Parathyroid adenoma (tissue), 2 donors: ENCODE data around the gene CFP.
A peak's percentile ranks its signal among the peaks of the same experiment; 100 is the strongest.

ENCODE experiments used
- H2AFZ ChIP-seq: fragments of 300-600 bp; sonication (generic); one replicate; pipeline ENCODE4 v1.7.0; 2017; ENCODE audit warnings: antibody characterized with exemption, mild to moderate bottlenecking
- H3K27ac ChIP-seq: fragments of 300-600 bp; sonication (generic); one replicate; pipeline ENCODE4 v1.7.0; 2017
- H3K27me3 ChIP-seq: fragments of 300-600 bp; sonication (generic); one replicate; pipeline ENCODE4 v1.7.0; 2017; ENCODE audit warnings: low read length; ENCODE audit not compliant: control insufficient read depth, insufficient read depth
- H3K36me3 ChIP-seq: fragments of 300-600 bp; sonication (generic); one replicate; pipeline ENCODE4 v1.7.0; 2017; ENCODE audit warnings: low read length; ENCODE audit not compliant: control insufficient read depth, insufficient read depth
- H3K4me1 ChIP-seq: fragments of 300-600 bp; sonication (generic); one replicate; pipeline ENCODE4 v1.7.0; 2017; ENCODE audit warnings: control low read depth
- H3K4me2 ChIP-seq: fragments of 300-600 bp; sonication (generic); one replicate; pipeline ENCODE4 v1.7.0; 2017; ENCODE audit warnings: low read length
- H3K4me3 ChIP-seq: fragments of 300-600 bp; sonication (generic); one replicate; pipeline ENCODE4 v1.7.0; 2017; ENCODE audit warnings: low read depth, low read length
- H3K79me2 ChIP-seq: fragments of 300-600 bp; sonication (generic); one replicate; pipeline ENCODE4 v1.7.0; 2017; ENCODE audit warnings: control low read depth
- H3K9ac ChIP-seq: fragments of 300-600 bp; sonication (generic); one replicate; pipeline ENCODE4 v1.7.0; 2017; ENCODE audit warnings: mild to moderate bottlenecking
- H3K9me3 ChIP-seq: fragments of 300-600 bp; sonication (generic); one replicate; pipeline ENCODE4 v1.7.0; 2017; ENCODE audit warnings: low read length; ENCODE audit not compliant: control insufficient read depth
- CTCF ChIP-seq: fragments of 300-600 bp; sonication (generic); IDR thresholded peaks from one replicate; pipeline ENCODE4 v1.7.0; 2017; ENCODE audit warnings: antibody characterized with exemption, mild to moderate bottlenecking
- donor health status: primary hyperparathyroidism.

CFP gene

GRCh38 chrX:47662144-47662657 lies 32.5 kb upstream of the CFP start:
- Histone ChIP-seq H3K4me3 (no peak overlapping the region), H2AFZ (no peak overlapping the region), H3K4me1 (peaks cover 2% of the 10 kb centered on the region), H3K36me3 (no peaks in the 10 kb centered on the region), H3K9ac (no peak overlapping the region), H3K27me3 (no peaks in the 10 kb centered on the region), H3K27ac (no peak overlapping the region), H3K4me2 (no peak overlapping the region), H3K79me2 (no peaks in the 10 kb centered on the region), H3K9me3 (no peaks in the 10 kb centered on the region)
- TF ChIP-seq CTCF = no peak

- no peaks in the 10 kb centered on the region for H3K36me3 ChIP-seq
- no peaks in the 10 kb centered on the region for H3K9me3 ChIP-seq
- H3K27ac ChIP-seq = no peak overlapping the region
- no peak overlapping the region for H3K9ac ChIP-seq
- peaks cover 2% of the 10 kb centered on the region for H3K4me1 ChIP-seq
- no peaks in the 10 kb centered on the region for H3K79me2 ChIP-seq
- H3K4me3 ChIP-seq = no peak overlapping the region
- H3K4me2 ChIP-seq = no peak overlapping the region
- H3K27me3 ChIP-seq = no peaks in the 10 kb centered on the region
- no peak for TF ChIP-seq CTCF
- H2AFZ ChIP-seq = no peak overlapping the region
Measured at GRCh38 chrX:47661539-47661938, 31.8 kb upstream of the CFP start.

DNA sequence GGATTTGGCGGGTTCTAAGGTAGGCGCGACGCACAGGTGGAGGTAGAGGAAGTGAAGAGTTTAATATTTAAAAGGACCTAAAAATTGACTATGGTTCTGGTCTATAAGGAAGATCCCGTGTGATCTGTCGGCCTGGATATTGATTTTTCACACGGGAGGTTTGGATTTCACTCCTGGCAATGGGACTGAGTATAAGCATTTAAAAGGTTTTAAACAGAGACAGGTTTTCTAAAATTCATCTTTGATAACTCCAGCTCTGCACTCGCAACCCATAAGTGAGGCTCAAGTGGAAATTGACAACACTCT lies 29.6 kb upstream of the CFP start:
- no peak overlapping the region for H3K9ac ChIP-seq
- peak overlapping the region; percentile 78 for H3K4me3 ChIP-seq
- no peaks in the 10 kb centered on the region for H3K79me2 ChIP-seq
- no peaks in the 10 kb centered on the region for H3K27me3 ChIP-seq
- H2AFZ ChIP-seq = peak overlapping the region; percentile 86
- H3K36me3 ChIP-seq = no peaks in the 10 kb centered on the region
- no peak for TF ChIP-seq CTCF
- peaks cover 2% of the 10 kb centered on the region for H3K4me1 ChIP-seq
- peak overlapping the region; percentile 56 for H3K4me2 ChIP-seq
- no peaks in the 10 kb centered on the region for H3K9me3 ChIP-seq
- peak overlapping the region; percentile 99 for H3K27ac ChIP-seq

DNA sequence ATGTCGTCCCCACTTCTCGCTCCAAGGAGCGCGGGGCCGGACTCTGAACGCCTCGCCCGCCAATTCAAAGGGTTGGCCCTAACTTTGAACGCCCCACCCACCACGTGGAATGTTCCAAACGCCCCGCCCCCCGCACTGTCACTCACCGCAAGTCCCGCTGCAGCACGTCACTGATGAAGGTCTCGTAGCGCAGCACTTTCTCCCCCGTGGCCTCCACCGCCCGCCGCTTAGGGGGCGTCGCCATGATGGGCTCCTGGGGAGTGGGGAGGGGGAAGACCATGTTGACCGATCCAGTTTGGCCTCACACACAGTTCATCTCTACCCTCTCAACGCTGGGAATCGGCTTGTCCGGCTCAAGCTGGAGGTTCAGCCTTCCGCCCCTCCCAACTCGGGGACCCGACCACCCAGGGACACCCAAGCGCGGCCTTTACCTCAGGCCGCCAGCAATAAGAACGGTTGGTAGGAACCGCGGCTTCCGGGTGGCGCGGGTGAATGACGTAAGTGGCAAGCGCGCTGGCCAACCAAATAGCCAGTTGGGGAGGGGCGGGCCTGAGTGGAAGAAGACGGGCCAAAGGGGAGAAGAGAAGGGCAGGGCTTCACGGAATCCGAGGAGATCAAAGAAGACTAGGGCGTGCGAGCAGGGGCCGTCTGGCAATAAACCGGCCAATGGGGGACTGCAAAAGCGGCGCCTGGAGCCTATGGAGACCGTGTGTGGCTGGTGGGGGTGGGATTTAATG lies 29.1 kb upstream of the CFP start, which contains the start of gene UXT:
Gene UXT (minus strand): TSS at position 497 of the 737 bp plus-strand sequence. CDS start 253 bp downstream, at position 244.
- H2AFZ ChIP-seq = peak within 1 kb of the TSS; percentile 86
- TF ChIP-seq CTCF = peak; percentile 8

GRCh38 chrX:47658301-47658683 lies 28.6 kb upstream of the CFP start:
- H3K4me3 ChIP-seq = peak overlapping the region; percentile 78
- peak overlapping the region; percentile 65 for H3K4me2 ChIP-seq
- H2AFZ ChIP-seq = peak overlapping the region; percentile 86
- no peak for TF ChIP-seq CTCF
- H3K9me3 ChIP-seq = no peaks in the 10 kb centered on the region
- no peak overlapping the region for H3K9ac ChIP-seq
- no peaks in the 10 kb centered on the region for H3K27me3 ChIP-seq
- no peaks in the 10 kb centered on the region for H3K79me2 ChIP-seq
- H3K4me1 ChIP-seq = peaks cover 2% of the 10 kb centered on the region
- H3K36me3 ChIP-seq = no peaks in the 10 kb centered on the region
- peak overlapping the region; percentile 99 for H3K27ac ChIP-seq

More for the DNA sequence above, 29.1 kb upstream of the CFP start, which contains the start of gene UXT:
- Histone ChIP-seq H3K9ac (peak within 1 kb of the TSS; percentile 80), H3K36me3 (no peaks in the 10 kb centered on the region), H3K4me1 (peaks cover 2% of the 10 kb centered on the region), H3K9me3 (no peaks in the 10 kb centered on the region), H3K4me3 (peak within 1 kb of the TSS; percentile 78), H3K27me3 (no peaks in the 10 kb centered on the region), H3K4me2 (peak within 1 kb of the TSS; percentile 65), H3K27ac (peak within 1 kb of the TSS; percentile 99), H3K79me2 (no peaks in the 10 kb centered on the region)
